T-helper 17 cell (primary cell): Measurements from ENCODE around the gene CLDN22. TPM values are rescaled to one million over a fixed set of nuclear protein-coding genes. Genes with fewer than 3 reads are reported as not detected.

Experiments
- ATAC-seq: fragments of 150-1000 bp; cut with Tn5 transposase; 2 replicates; pipeline ENCODE4 v1.10.0; 2021; ENCODE audit warnings: mild to moderate bottlenecking, moderate library complexity
- DNase-seq, 3 donors: peaks; one replicate each; pipeline versions ENCODE4 v3.0.0 to v3.0.0-alpha.2; 2020 to 2021
- H3K9me3 ChIP-seq: one replicate; pipeline ENCODE4 v1.7.0; 2013; ENCODE audit warnings: low read length, mild to moderate bottlenecking; ENCODE audit not compliant: control insufficient read depth, poor library complexity, severe bottlenecking
- H3K27ac Mint-ChIP-seq: one replicate; pipeline ENCODE4 v1.8.0; 2022; ENCODE audit warnings: mild to moderate bottlenecking, moderate library complexity, mixed read lengths
- H3K27me3 Mint-ChIP-seq: one replicate; pipeline ENCODE4 v1.8.0; 2022; ENCODE audit warnings: mixed read lengths
- H3K36me3 Mint-ChIP-seq: one replicate; pipeline ENCODE4 v1.8.0; 2022; ENCODE audit warnings: low read depth, mixed read lengths
- H3K4me1 Mint-ChIP-seq: one replicate; pipeline ENCODE4 v1.8.0; 2022; ENCODE audit warnings: mild to moderate bottlenecking, mixed read lengths
- H3K4me3 Mint-ChIP-seq: one replicate; pipeline ENCODE4 v1.8.0; 2022; ENCODE audit warnings: mild to moderate bottlenecking, moderate library complexity, mixed read lengths
- total RNA-seq, 4 donors: library from RNA in 2 of 4; stranded (reverse) in 2 of 4; gene quantifications; one replicate each; pipeline ENCODE4 v1.2.3 and lab custom pipeline; 2022 to 2026

The CLDN22 gene
- total RNA-seq, 2 donors from 2014 or later, result not detected

- H3K9me3 ChIP-seq, result no peaks in the 10 kb centered on the region
- Mint-ChIP-seq H3K4me1 (peaks cover 5% of the 10 kb centered on the region), H3K36me3 (peaks cover 4% of the 10 kb centered on the region), H3K27me3 (peaks cover 6% of the 10 kb centered on the region), H3K27ac (peak overlapping the region; percentile 32), H3K4me3 (no peak overlapping the region)
- ATAC-seq, result no peak
- DNase-seq, result no peak
These were observed 20.0 kb downstream of the CLDN22 start for GRCh38 chr4:183300070-183300469.

GRCh38 chr4:183299464-183299863 lies 20.6 kb downstream of the CLDN22 start:
- ATAC-seq (no peak), DNase-seq (no peak)
- Mint-ChIP-seq H3K4me3 (no peak overlapping the region), H3K36me3 (no peaks in the 10 kb centered on the region), H3K4me1 (peaks cover 4% of the 10 kb centered on the region), H3K27ac (no peak overlapping the region), H3K27me3 (peaks cover 6% of the 10 kb centered on the region)
- no peaks in the 10 kb centered on the region for H3K9me3 ChIP-seq

- DNase-seq (no peak), ATAC-seq (no peak)
- no peak overlapping the region for H3K27ac Mint-ChIP-seq
- peaks cover 6% of the 10 kb centered on the region for H3K27me3 Mint-ChIP-seq
- peaks cover 4% of the 10 kb centered on the region for H3K4me1 Mint-ChIP-seq
- H3K9me3 ChIP-seq, result no peaks in the 10 kb centered on the region
- H3K4me3 Mint-ChIP-seq, result no peak overlapping the region
- no peaks in the 10 kb centered on the region for H3K36me3 Mint-ChIP-seq
These were observed 22.4 kb downstream of the CLDN22 start for GRCh38 chr4:183297675-183298074.

- Mint-ChIP-seq H3K4me1 (peaks cover 6% of the 10 kb centered on the region), H3K36me3 (no peaks in the 10 kb centered on the region), H3K27ac (no peak overlapping the region), H3K27me3 (peaks cover 6% of the 10 kb centered on the region), H3K4me3 (no peak overlapping the region)
- ATAC-seq, result no peak
- DNase-seq, result no peak
- H3K9me3 ChIP-seq, result no peaks in the 10 kb centered on the region
These were observed 24.4 kb downstream of the CLDN22 start for GRCh38 chr4:183295711-183296110.

- H3K36me3 Mint-ChIP-seq, result peaks cover 3% of the 10 kb centered on the region
- no peak overlapping the region for H3K27ac Mint-ChIP-seq
These were observed 29.0 kb downstream of the CLDN22 start for GRCh38 chr4:183291070-183291469.

GRCh38 chr4:183289688-183290087 lies 30.4 kb downstream of the CLDN22 start:
- no peak overlapping the region for H3K4me3 Mint-ChIP-seq
- H3K9me3 ChIP-seq, result no peaks in the 10 kb centered on the region
- peaks cover 3% of the 10 kb centered on the region for H3K36me3 Mint-ChIP-seq
- H3K27me3 Mint-ChIP-seq, result no peaks in the 10 kb centered on the region
- ATAC-seq (no peak), DNase-seq (no peak)
- H3K27ac Mint-ChIP-seq, result no peak overlapping the region
- H3K4me1 Mint-ChIP-seq, result peaks cover 10% of the 10 kb centered on the region

More at GRCh38 chr4:183291070-183291469, 29.0 kb downstream of the CLDN22 start:
- ATAC-seq, result no peak
- Mint-ChIP-seq H3K27me3 (no peaks in the 10 kb centered on the region), H3K4me3 (no peak overlapping the region), H3K4me1 (peaks cover 10% of the 10 kb centered on the region)
- no peaks in the 10 kb centered on the region for H3K9me3 ChIP-seq
- no peak for DNase-seq

- no peak overlapping the region for H3K4me3 Mint-ChIP-seq
- no peaks in the 10 kb centered on the region for H3K27me3 Mint-ChIP-seq
- peaks cover 10% of the 10 kb centered on the region for H3K4me1 Mint-ChIP-seq
- no peaks in the 10 kb centered on the region for H3K9me3 ChIP-seq
- no peak for DNase-seq
- no peak for ATAC-seq
- H3K27ac Mint-ChIP-seq, result no peak overlapping the region
- peaks cover 3% of the 10 kb centered on the region for H3K36me3 Mint-ChIP-seq
These were observed 31.1 kb downstream of the CLDN22 start for GRCh38 chr4:183288955-183289354.

GRCh38 chr4:183287677-183288076 lies 32.4 kb downstream of the CLDN22 start:
- Mint-ChIP-seq H3K36me3 (peaks cover 6% of the 10 kb centered on the region), H3K4me3 (no peak overlapping the region), H3K27ac (peak overlapping the region; percentile 63), H3K27me3 (no peaks in the 10 kb centered on the region), H3K4me1 (peaks cover 10% of the 10 kb centered on the region)
- no peaks in the 10 kb centered on the region for H3K9me3 ChIP-seq
- DNase-seq (no peak), ATAC-seq (no peak)

- Mint-ChIP-seq H3K27me3 (no peaks in the 10 kb centered on the region), H3K4me3 (no peak overlapping the region), H3K4me1 (peaks cover 10% of the 10 kb centered on the region), H3K27ac (peak overlapping the region; percentile 63), H3K36me3 (peaks cover 7% of the 10 kb centered on the region)
- no peak for ATAC-seq
- H3K9me3 ChIP-seq, result no peaks in the 10 kb centered on the region
- DNase-seq, result no peak
These were observed 32.8 kb downstream of the CLDN22 start for GRCh38 chr4:183287309-183287659.

GRCh38 chr4:183286590-183287308 lies 33.3 kb downstream of the CLDN22 start:
- Mint-ChIP-seq H3K4me3 (no peak overlapping the region), H3K36me3 (peaks cover 7% of the 10 kb centered on the region), H3K4me1 (peaks cover 10% of the 10 kb centered on the region), H3K27ac (peak overlapping the region; percentile 63), H3K27me3 (no peaks in the 10 kb centered on the region)
- H3K9me3 ChIP-seq, result no peaks in the 10 kb centered on the region
- ATAC-seq (no peak), DNase-seq (no peak)

GRCh38 chr4:183285886-183286285 lies 34.2 kb downstream of the CLDN22 start:
- peak overlapping the region; percentile 80 for H3K27ac Mint-ChIP-seq
- peaks cover 7% of the 10 kb centered on the region for H3K4me1 Mint-ChIP-seq

GRCh38 chr4:183284965-183285364 lies 35.1 kb downstream of the CLDN22 start:
- peaks cover 7% of the 10 kb centered on the region for H3K4me1 Mint-ChIP-seq
- H3K9me3 ChIP-seq, result no peaks in the 10 kb centered on the region
- no peak overlapping the region for H3K4me3 Mint-ChIP-seq
- H3K36me3 Mint-ChIP-seq, result peaks cover 7% of the 10 kb centered on the region
- H3K27me3 Mint-ChIP-seq, result no peaks in the 10 kb centered on the region
- no peak overlapping the region for H3K27ac Mint-ChIP-seq
- ATAC-seq (no peak), DNase-seq (no peak)

More at GRCh38 chr4:183285886-183286285, 34.2 kb downstream of the CLDN22 start:
- no peak overlapping the region for H3K4me3 Mint-ChIP-seq
- H3K36me3 Mint-ChIP-seq, result peaks cover 7% of the 10 kb centered on the region
- ATAC-seq (no peak), DNase-seq (no peak)
- H3K9me3 ChIP-seq, result no peaks in the 10 kb centered on the region
- no peaks in the 10 kb centered on the region for H3K27me3 Mint-ChIP-seq

GRCh38 chr4:183284258-183284785 lies 35.8 kb downstream of the CLDN22 start:
- no peak overlapping the region for H3K27ac Mint-ChIP-seq
- H3K4me1 Mint-ChIP-seq, result peaks cover 7% of the 10 kb centered on the region
- DNase-seq (no peak), ATAC-seq (no peak)
- no peak overlapping the region for H3K4me3 Mint-ChIP-seq
- H3K9me3 ChIP-seq, result no peaks in the 10 kb centered on the region
- H3K27me3 Mint-ChIP-seq, result no peaks in the 10 kb centered on the region
- H3K36me3 Mint-ChIP-seq, result peaks cover 7% of the 10 kb centered on the region

GRCh38 chr4:183276106-183276505 lies 44.0 kb downstream of the CLDN22 start:
- Mint-ChIP-seq H3K36me3 (no peaks in the 10 kb centered on the region), H3K4me3 (no peak overlapping the region), H3K27me3 (no peaks in the 10 kb centered on the region), H3K27ac (no peak overlapping the region), H3K4me1 (no peaks in the 10 kb centered on the region)
- DNase-seq (no peak), ATAC-seq (no peak)
- H3K9me3 ChIP-seq, result no peaks in the 10 kb centered on the region
